ENCODE data around the gene NSD2. TPM values are rescaled to one million over a fixed set of nuclear protein-coding genes. Genes with fewer than 3 reads are reported as not detected.

The NSD2 gene
- total RNA-seq: 100 to 1,000 TPM; 189 to 201 TPM

DNA sequence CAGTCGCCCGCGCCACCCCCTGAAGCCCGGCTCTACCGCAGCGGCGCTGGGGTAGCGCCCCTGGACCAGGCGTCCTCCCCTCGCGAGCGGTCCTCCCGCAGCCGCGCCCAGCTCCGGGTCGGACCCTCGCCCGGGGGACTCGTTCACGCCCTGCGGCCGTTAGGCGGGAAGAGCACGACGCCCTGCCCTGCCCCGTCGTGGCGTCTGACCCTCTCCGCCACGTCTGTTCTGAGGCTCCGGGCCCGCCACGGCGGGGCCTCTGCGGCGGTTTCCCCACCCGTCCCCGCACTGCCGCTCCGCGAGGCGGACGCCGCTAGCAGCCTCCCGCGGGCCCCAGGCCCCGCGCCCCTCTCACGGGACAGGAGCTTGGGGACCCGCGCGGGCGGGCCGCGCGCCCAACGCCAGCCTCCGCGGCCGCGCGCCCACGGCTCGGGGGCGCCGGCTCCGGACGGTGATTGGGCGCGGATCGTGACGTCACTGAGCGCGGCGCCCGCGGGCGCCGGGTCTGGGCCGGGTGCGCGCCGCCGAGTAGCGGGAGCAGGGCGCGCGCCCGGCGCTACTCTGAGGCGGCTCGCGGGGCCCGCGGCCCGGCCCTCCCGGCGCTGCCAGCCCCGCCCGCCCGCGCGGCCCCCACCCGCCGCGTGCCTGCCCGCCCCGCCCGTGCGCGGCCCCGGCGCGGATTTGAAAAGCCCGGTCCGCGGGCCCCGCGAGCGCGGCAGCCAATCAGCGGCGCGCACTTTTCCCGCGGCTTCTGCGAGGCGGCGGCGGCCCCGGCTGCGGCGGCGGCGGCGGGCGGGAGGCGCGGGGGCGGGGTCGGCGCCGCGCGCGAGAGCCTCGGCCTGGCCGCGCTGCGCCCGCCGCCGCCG, at the start of gene NSD2:
Gene NSD2 (plus strand): TSS at position 816 of the 866 bp plus-strand sequence. CDS start 29,262 bp downstream, outside the sequence.

DNA sequence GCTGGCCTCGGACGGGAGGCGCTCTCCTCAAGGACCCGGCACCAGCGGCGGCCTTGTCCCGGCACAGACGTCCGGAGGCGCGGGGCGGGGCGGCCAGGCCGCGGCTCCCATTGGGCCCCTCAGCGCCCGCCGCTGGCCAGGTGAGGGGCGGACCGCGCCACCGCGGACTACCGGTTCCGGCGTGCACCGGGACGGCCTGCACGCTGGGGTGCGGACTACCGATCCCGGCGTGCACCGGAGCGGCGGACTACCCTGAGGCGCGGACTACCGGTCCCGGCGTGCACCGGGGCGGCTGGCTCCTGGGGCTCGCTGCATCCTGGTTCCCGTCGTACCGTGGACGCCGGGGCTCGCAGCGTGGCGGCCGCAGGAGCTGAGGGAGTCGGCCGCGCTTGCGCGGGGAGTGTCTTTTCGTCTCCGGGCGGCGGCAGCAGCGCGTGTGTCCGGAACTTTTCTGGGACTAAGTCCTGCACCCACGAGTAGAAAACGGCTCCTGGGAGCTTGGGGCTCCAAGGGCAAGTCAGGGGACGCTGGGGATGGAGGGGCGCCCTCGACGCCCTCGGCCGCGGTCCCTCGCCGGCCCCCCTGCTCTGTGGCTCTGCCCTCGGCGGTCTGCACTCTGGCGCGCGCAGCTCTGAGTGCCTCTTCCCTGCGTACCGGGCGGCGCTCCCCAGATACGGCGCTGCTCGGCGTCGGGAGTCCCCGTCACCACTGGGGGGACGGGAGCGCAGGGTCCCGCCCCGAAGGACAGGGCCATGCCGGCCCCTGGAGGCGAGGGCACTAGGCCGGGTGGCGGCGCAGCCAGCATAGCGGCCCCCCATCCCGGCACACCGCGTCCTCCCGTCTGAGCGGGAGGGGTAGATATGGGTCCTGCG, 14.9 kb upstream of the NSD2 start, which contains the start of gene LETM1:
Gene LETM1 (minus strand): TSS at position 86 of the 872 bp plus-strand sequence. CDS start 206 bp downstream, outside the sequence.

DNA sequence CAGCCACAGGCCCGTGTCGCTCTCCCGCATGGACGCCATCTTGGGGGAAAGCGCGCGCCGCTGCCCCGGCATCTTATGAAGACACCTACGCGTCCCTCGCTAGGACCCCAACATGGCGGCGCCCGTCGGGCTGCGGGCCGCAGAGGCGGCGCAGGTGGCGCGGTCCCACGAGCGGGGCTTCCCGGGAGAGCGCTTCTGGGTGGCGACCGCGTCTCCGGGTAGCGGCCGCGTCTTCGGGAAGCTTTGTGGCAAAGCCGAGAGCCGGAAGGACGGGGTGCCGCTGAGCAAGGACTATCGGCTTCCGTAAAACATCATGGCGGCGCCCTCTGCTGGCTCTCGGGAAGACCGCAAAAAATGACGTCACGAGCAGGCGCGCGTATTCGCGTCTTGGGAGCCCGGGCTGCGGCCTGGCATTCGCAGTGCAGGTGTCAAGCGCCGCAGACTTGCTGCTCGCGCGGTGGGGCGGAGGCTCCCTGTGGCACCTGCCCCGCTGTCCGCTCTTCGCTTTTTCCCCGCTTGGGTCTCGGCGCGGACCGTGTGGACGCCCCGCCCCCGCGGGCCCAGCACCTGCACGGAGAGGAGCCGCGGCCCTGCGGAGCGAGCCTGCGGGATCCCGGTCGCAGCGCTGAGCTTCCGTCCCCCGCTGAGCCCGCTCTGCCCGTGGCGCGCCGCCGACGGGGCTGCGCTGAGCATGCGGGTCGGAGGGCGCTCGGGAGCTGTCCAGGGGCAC, 137.9 kb downstream of the NSD2 start, which contains the start of gene NELFA:
Gene NELFA (minus strand): TSS at position 54 of the 730 bp plus-strand sequence. CDS start 15 bp downstream, at position 39.

Small RNAs within 50 kb of the gene (microRNA-seq; reads per million reads assigned to microRNA genes)
- gene MIR943 (ENCODE audit: borderline microRNAs expressed, borderline replicate concordance): not detected

Other genes with a start within 250 kb of the NSD2 start
- 1 to 10 TPM in 1 of 2 experiments, under 1 TPM in 1; 0.93 to 1.8 TPM for gene FAM53A, start 187.1 kb upstream of the NSD2 start, total RNA-seq
- 10 to 100 TPM; 82.5 to 87.7 TPM for gene SLBP, start 159.1 kb upstream of the NSD2 start, total RNA-seq
- gene TMEM129, start 150.1 kb upstream of the NSD2 start, total RNA-seq: 10 to 100 TPM; 24.0 to 28.2 TPM
- 100 to 1,000 TPM; 203 to 217 TPM for gene TACC3, start 149.9 kb upstream of the NSD2 start, total RNA-seq
- 1 to 10 TPM; 1.4 to 1.9 TPM for gene FGFR3, start 78.1 kb upstream of the NSD2 start, total RNA-seq
- gene LETM1, start 15.2 kb upstream of the NSD2 start, total RNA-seq: 10 to 100 TPM; 46.1 to 47.7 TPM
- gene NELFA, start 137.6 kb downstream of the NSD2 start, total RNA-seq: 10 to 100 TPM; 30.1 to 32.4 TPM
- under 1 TPM; 0.14 to 0.18 TPM for gene NAT8L, start 187.9 kb downstream of the NSD2 start, total RNA-seq